ENCODE results near the gene CACYBP. TPM values are rescaled to one million over a fixed set of nuclear protein-coding genes. Genes with fewer than 3 reads are reported as not detected.

CACYBP gene
- total and polyA plus RNA-seq, 2 of the 13 experiments (the other 11 are each of a cell fraction or from before 2014, with no cell fraction given) = 18.4 to 183 TPM

- TF ChIP-seq FOXK1 (CRISPR knock-in tag; IDR thresholded peaks at IDR 0.05; ENCODE audit: borderline replicate concordance, low read depth) = peak; percentile 89; the same call in 1 of the 2 replicates
- TF ChIP-seq ZNF256 (CRISPR knock-in tag; conservative IDR thresholded peaks at IDR 0.05) = no peak
- peak; percentile 78; the same call in 1 of the 2 replicates for TF ChIP-seq SP5 (CRISPR knock-in tag; IDR thresholded peaks at IDR 0.05; ENCODE audit: borderline replicate concordance, low read depth)
- no peak for TF ChIP-seq E2F2 (CRISPR knock-in tag; IDR thresholded peaks at IDR 0.05; ENCODE audit: borderline replicate concordance)
- TF ChIP-seq ZFX (CRISPR knock-in tag; IDR thresholded peaks at IDR 0.05; ENCODE audit: low read depth) = peak; percentile 91
- peak; percentile 97 for TF ChIP-seq PRPF4 (IDR thresholded peaks at IDR 0.05; ENCODE audit: low read depth, low read length, poor library complexity, severe bottlenecking)
- peak in 1 of 2 experiments; percentile 46; a peak in 1 of 4 replicates for TF ChIP-seq REST (IDR thresholded peaks at IDR 0.05; ENCODE audit: borderline replicate concordance in 1 of 2, low read depth in 1 of 2, low read length in 2 of 2)
- TF ChIP-seq NAIF1 (CRISPR knock-in tag; IDR thresholded peaks at IDR 0.05; ENCODE audit: borderline replicate concordance) = peak; percentile 40
- TF ChIP-seq ZNF580 (CRISPR knock-in tag; IDR thresholded peaks at IDR 0.05; ENCODE audit: borderline replicate concordance, low read depth) = peak; percentile 58; the same call in 1 of the 2 replicates
- TF ChIP-seq EP300 (IDR thresholded peaks at IDR 0.05; ENCODE audit: low read depth in 2 of 2, low read length in 2 of 2) = peak in 1 of 2 experiments; percentile 49; a peak in 2 of 4 replicates
- peak; percentile 39; the same call in 1 of the 2 replicates for TF ChIP-seq EP300 (CRISPR knock-in tag; IDR thresholded peaks at IDR 0.05; ENCODE audit: borderline replicate concordance)
- TF ChIP-seq IKZF5 (CRISPR knock-in tag; IDR thresholded peaks at IDR 0.05) = peak; percentile 83
- TF ChIP-seq ZNF205 (CRISPR knock-in tag; IDR thresholded peaks at IDR 0.05) = peak; percentile 84
- TF ChIP-seq DPF2 (CRISPR knock-in tag; IDR thresholded peaks at IDR 0.05; ENCODE audit: borderline replicate concordance, low read depth) = no peak
- TF ChIP-seq SETDB1 (CRISPR knock-in tag; IDR thresholded peaks at IDR 0.05; ENCODE audit: borderline replicate concordance) = no peak
- no peak for TF ChIP-seq ZNF451 (CRISPR knock-in tag; IDR thresholded peaks at IDR 0.05)
- no peak for TF ChIP-seq ZSCAN22 (CRISPR knock-in tag; IDR thresholded peaks at IDR 0.05)
- TF ChIP-seq SP2 (CRISPR knock-in tag; IDR thresholded peaks at IDR 0.05) = no peak
- peak; percentile 87; the same call in 1 of the 2 replicates for TF ChIP-seq KDM2A (CRISPR knock-in tag; IDR thresholded peaks at IDR 0.05; ENCODE audit: borderline replicate concordance, low read depth)
- TF ChIP-seq SP4 (CRISPR knock-in tag; IDR thresholded peaks at IDR 0.05) = peak; percentile 93
- no peak for TF ChIP-seq SMARCE1 (IDR thresholded peaks at IDR 0.05; ENCODE audit: borderline replicate concordance)
- no peak for TF ChIP-seq LBX2 (CRISPR knock-in tag; IDR thresholded peaks at IDR 0.05; ENCODE audit: borderline replicate concordance)
Observed at GRCh38 chr1:175023043-175023921, 23.5 kb downstream of the CACYBP start, which contains the start of gene MRPS14 (continued).

All from HepG2 (cell line).